A549 (cell line): ENCODE results near the gene MAML2. TPM values are rescaled to one million over a fixed set of nuclear protein-coding genes. Genes with fewer than 3 reads are reported as not detected.
A peak's percentile ranks its signal among the peaks of the same experiment; 100 is the strongest.

Experiments
- ATAC-seq, 2 experiments: fragments of 200-7000 bp in 1 of 2; fragments of >200 bp in 1 of 2; cut with Nextera tagmentation in 1 of 2; cut with Tn5 transposase in 1 of 2; 3 replicates each; pipeline versions ENCODE4 v1.8.0 to v1.9.1; 2018 to 2020; ENCODE audit warnings: mild to moderate bottlenecking in 1 of 2, moderate library complexity in 1 of 2
- CTCF ChIA-PET: fragments of 300-600 bp; sonication (Branson Sonifier 250); formaldehyde crosslinking; extraction: SDS; loops from one replicate; lab custom pipeline; 2021; ENCODE audit warnings: antibody characterized with exemption, inconsistent platforms; lab: Yijun Ruan, JAX
- POLR2A ChIA-PET: fragments of 350-600 bp; formaldehyde crosslinking; extraction: SDS; loops from one replicate; lab custom pipeline; 2021; ENCODE audit warnings: antibody characterized with exemption, inconsistent platforms; lab: Yijun Ruan, JAX
- DNase-seq, 2 experiments: peaks; one replicate each; pipeline versions ENCODE4 v3.0.0 to v3.0.0-alpha.2; 2011 to 2016; ENCODE audit warnings: low read depth in 1 of 2, low spot score in 1 of 2
- FAIRE-seq: peaks from 2 replicates; lab custom pipeline; 2011; peaks lifted over from hg19 to GRCh38; lab: Jason Lieb, UNC
- H3K27ac ChIP-seq, 2 experiments: fragments of >200 bp; sonication (Bioruptor Twin); formaldehyde crosslinking; 3 replicates each; pipeline ENCODE4 v1.5.1; 2016 to 2017
- H3K4me1 ChIP-seq: fragments of >200 bp; sonication (Bioruptor Twin); formaldehyde crosslinking; 3 replicates; pipeline ENCODE4 v1.6.1; 2016
- H3K4me2 ChIP-seq: fragments of >200 bp; sonication (Bioruptor Twin); formaldehyde crosslinking; 3 replicates; pipeline ENCODE4 v1.6.1; 2016
- H3K4me3 ChIP-seq: fragments of >200 bp; sonication (Bioruptor Twin); formaldehyde crosslinking; 3 replicates; pipeline ENCODE4 v1.5.1; 2016
- H3K9me3 ChIP-seq: fragments of >200 bp; sonication (Bioruptor Twin); formaldehyde crosslinking; 3 replicates; pipeline ENCODE4 v1.6.1; 2016
- BHLHE40 ChIP-seq: IDR thresholded peaks from 2 replicates; pipeline ENCODE4 v1.6.1; 2012; ENCODE audit warnings: low read depth, low read length, inconsistent platforms
- CBX2 ChIP-seq: fragments of 200-600 bp; sonication (generic); IDR thresholded peaks from 2 replicates; pipeline ENCODE4 v1.6.1; 2016; ENCODE audit warnings: low read depth, mild to moderate bottlenecking, borderline replicate concordance
- CEBPB ChIP-seq, 2 experiments: fragments of >200 bp in 1 of 2; sonication (Bioruptor Twin) in 1 of 2; formaldehyde crosslinking in 1 of 2; IDR thresholded peaks; 2 replicates each; pipeline ENCODE4 v1.6.1; 2012 to 2016
- CHD2 ChIP-seq: fragments of 150-350 bp; IDR thresholded peaks from 2 replicates; pipeline ENCODE4 v1.6.1; 2014; ENCODE audit warnings: low read length; ENCODE audit not compliant: partially characterized antibody
- CTCF ChIP-seq: fragments of >200 bp; sonication (Bioruptor Twin); formaldehyde crosslinking; IDR thresholded peaks from 3 replicates; pipeline ENCODE4 v1.5.1; 2016
- E2F6 ChIP-seq: IDR thresholded peaks from 2 replicates; pipeline ENCODE4 v1.6.1; 2012; ENCODE audit warnings: low read depth, borderline replicate concordance
- EHF ChIP-seq: fragments of 250-450 bp; sonication (Bioruptor Pico); IDR thresholded peaks from 2 replicates; pipeline ENCODE4 v1.5.0; 2020; ENCODE audit warnings: mild to moderate bottlenecking
- ELK1 ChIP-seq: fragments of 150-350 bp; IDR thresholded peaks from 2 replicates; pipeline ENCODE4 v1.6.1; 2014; ENCODE audit warnings: low read depth, mild to moderate bottlenecking, low read length
- HES2 ChIP-seq: fragments of >200 bp; sonication (Bioruptor Twin); formaldehyde crosslinking; IDR thresholded peaks from 2 replicates; pipeline ENCODE4 v1.6.1; 2016
- HMGXB4 ChIP-seq: fragments of 250-450 bp; sonication (Bioruptor Pico); IDR thresholded peaks from 2 replicates; pipeline ENCODE4 v1.5.0; 2021; ENCODE audit warnings: mild to moderate bottlenecking, moderate library complexity, borderline replicate concordance
- KDM5A ChIP-seq: fragments of 200-600 bp; sonication (generic); IDR thresholded peaks from 2 replicates; pipeline ENCODE4 v1.6.1; 2016; ENCODE audit warnings: antibody characterized with exemption, mild to moderate bottlenecking
- MAFK ChIP-seq: fragments of 450-650 bp; IDR thresholded peaks from 2 replicates; pipeline ENCODE4 v1.6.1; 2014; ENCODE audit not compliant: partially characterized antibody
- MAX ChIP-seq: IDR thresholded peaks from 2 replicates; pipeline ENCODE4 v1.6.1; 2012
- MAZ ChIP-seq: fragments of 150-350 bp; IDR thresholded peaks from 2 replicates; pipeline ENCODE4 v1.6.1; 2014; ENCODE audit warnings: antibody characterized with exemption, low read depth, low read length, borderline replicate concordance
- NPAS2 ChIP-seq: fragments of 250-450 bp; sonication (Bioruptor Pico); IDR thresholded peaks from 2 replicates; pipeline ENCODE4 v1.8.0; 2022; ENCODE audit warnings: mild to moderate bottlenecking, moderate library complexity, borderline replicate concordance
- NR3C1 ChIP-seq: fragments of >200 bp; sonication (Bioruptor Twin); formaldehyde crosslinking; IDR thresholded peaks from 3 replicates; pipeline ENCODE4 v1.6.1; 2017
- POLR2AphosphoS2 ChIP-seq: conservative IDR thresholded peaks from 2 replicates; pipeline ENCODE4 v1.6.1; 2012; ENCODE audit warnings: low read length, improper control_type of control experiment, inconsistent platforms
- RARB ChIP-seq: fragments of 250-450 bp; sonication (Bioruptor Pico); IDR thresholded peaks from 2 replicates; pipeline ENCODE4 v1.8.0; 2021; ENCODE audit warnings: mild to moderate bottlenecking, moderate library complexity
- RFX5 ChIP-seq: fragments of 450-650 bp; IDR thresholded peaks from 2 replicates; pipeline ENCODE4 v1.7.1; 2014; ENCODE audit warnings: antibody characterized with exemption, mild to moderate bottlenecking, moderate library complexity
- SREBF2 ChIP-seq: fragments of 450-650 bp; IDR thresholded peaks from 2 replicates; pipeline ENCODE4 v1.6.1; 2014; ENCODE audit warnings: mild to moderate bottlenecking, moderate library complexity
- ZC3H11A ChIP-seq: fragments of 450-650 bp; IDR thresholded peaks from 2 replicates; pipeline ENCODE4 v1.6.1; 2014; ENCODE audit warnings: antibody characterized with exemption, mild to moderate bottlenecking
- ZFP36 ChIP-seq: fragments of 450-650 bp; IDR thresholded peaks from 2 replicates; pipeline ENCODE4 v1.6.1; 2014; ENCODE audit warnings: borderline replicate concordance; ENCODE audit not compliant: partially characterized antibody
- ZNF302 ChIP-seq: fragments of 250-450 bp; sonication (Bioruptor Pico); IDR thresholded peaks from 2 replicates; pipeline ENCODE4 v1.9.0; 2021; ENCODE audit warnings: inconsistent platforms, mild to moderate bottlenecking, moderate library complexity
- ZSCAN20 ChIP-seq: fragments of 250-450 bp; sonication (Bioruptor Pico); IDR thresholded peaks from 2 replicates; pipeline ENCODE4 v1.8.0; 2022; ENCODE audit warnings: mild to moderate bottlenecking, moderate library complexity
- WGBS: methylation state at CpG from one replicate; pipeline ENCODE4 v1.1.6; 2017; ENCODE audit errors: missing lambda C conversion rate; 5-methylcytosine and 5-hydroxymethylcytosine counted together
- polyA plus RNA-seq, 4 experiments: library from polyadenylated mRNA; depleted of rRNA in 3 of 4; stranded (reverse); fragments of >200 nt; fragmentation: RNase III in 1 of 4; extraction: RNeasy Plus Mini Kit Qiagen cat#74134 plus additional on column Dnase treatment in 1 of 4; gene quantifications; 2 replicates in 3 of 4; 3 replicates in 1 of 4; pipeline ENCODE4 v1.2.3, GENCODE V29; 2011 to 2017

MAML2 gene
- polyA plus RNA-seq, 2 of the 4 experiments (the other 2 are of a cell fraction) = 1.5 to 2.5 TPM

- TF ChIP-seq RARB (CRISPR knock-in tag) = no peak
- TF ChIP-seq, all 56 proteins: peak for 0
These were observed 2.5 kb downstream of the MAML2 start (continued) for GRCh38 chr11:96340555-96340885.

GRCh38 chr11:96339706-96340554 lies 3.1 kb downstream of the MAML2 start:
- FAIRE-seq = no peak
- WGBS = over 99% methylated on average over 6 of the region's 7 CpGs
- peak overlapping the region in 1 of 2 experiments; percentile 29; a peak in 3 of 6 replicates for H3K27ac ChIP-seq
- ChIA-PET CTCF (interaction anchor here (1.1 to 6.9 kb wide), 7 partner anchors 54 to 328 kb away, joined by 3 to 51 read pairs (median 3); no protein-coding TSS in a partner anchor), POLR2A (interaction anchor here (1.1 to 2.3 kb wide), 2 partner anchors 27 to 33 kb away, joined by 3 to 8 read pairs; no protein-coding TSS in a partner anchor)
- no peak for ATAC-seq
- H3K4me2 ChIP-seq = peak overlapping the region; percentile 52; the same call in 2 of the 3 replicates
- no peak for DNase-seq
- no peaks in the 10 kb centered on the region for H3K9me3 ChIP-seq
- H3K4me1 ChIP-seq = peaks cover 33% of the 10 kb centered on the region
- no peak overlapping the region for H3K4me3 ChIP-seq
- no peak for TF ChIP-seq RFX5
- no peak for TF ChIP-seq ZC3H11A
- TF ChIP-seq POLR2AphosphoS2 = no peak
- TF ChIP-seq MAZ = no peak
- no peak for TF ChIP-seq CBX2
- no peak for TF ChIP-seq CTCF
- TF ChIP-seq, all 56 proteins: peak for 0

GRCh38 chr11:96338910-96339705 lies 3.9 kb downstream of the MAML2 start:
- CTCF ChIA-PET = interaction anchor here (1.2 to 6.9 kb wide), 3 partner anchors 284 to 503 kb away, joined by 3 to 51 read pairs (median 3); no protein-coding TSS in a partner anchor
- WGBS = 68% methylated on average over 13 of the region's 13 CpGs
- DNase-seq (no peak), FAIRE-seq (no peak)
- POLR2A ChIA-PET = interaction anchor here (0.5 to 2.3 kb wide), 3 partner anchors 27 to 95 kb away, joined by 3 to 8 read pairs (median 3); no protein-coding TSS in a partner anchor
- H3K9me3 ChIP-seq = no peaks in the 10 kb centered on the region
- TF ChIP-seq RARB (CRISPR knock-in tag) (no peak), ELK1 (no peak), KDM5A (no peak), CHD2 (no peak), NPAS2 (CRISPR knock-in tag) (no peak), SREBF2 (no peak), MAX (no peak), CEBPB (IDR thresholded peaks at IDR 0.05) (no peak), POLR2AphosphoS2 (no peak), ZFP36 (no peak), HMGXB4 (CRISPR knock-in tag) (no peak), HES2 (no peak), NR3C1 (no peak), ZNF302 (no peak), EHF (CRISPR knock-in tag) (no peak), BHLHE40 (no peak), MAFK (no peak), E2F6 (no peak), ZSCAN20 (CRISPR knock-in tag) (no peak)
- TF ChIP-seq, all 56 proteins: peak for 0
- H3K4me3 ChIP-seq = no peak overlapping the region
- peak overlapping the region; percentile 12 to 66; a peak in 4 of 6 replicates for H3K27ac ChIP-seq
- H3K4me1 ChIP-seq = peaks cover 33% of the 10 kb centered on the region
- ATAC-seq = no peak; a peak in 1 of 6 replicates
- peak overlapping the region; percentile 52 for H3K4me2 ChIP-seq
